GM12878 (cell line): ENCODE data around the gene PITPNM2. TPM values are rescaled to one million over a fixed set of nuclear protein-coding genes. Genes with fewer than 3 reads are reported as not detected.

ENCODE experiments used
- ATAC-seq: fragments of 200-7000 bp; cut with Tn5 transposase; 3 replicates; pipeline ENCODE4 v1.9.1; 2020; ENCODE audit warnings: mild to moderate bottlenecking, moderate library complexity
- BruUV-seq: library from RNA; stranded (reverse); fragments of 400-500 nt; replicated peaks from 2 replicates; lab custom pipeline; 2021; lab: Mats Ljungman, UMichigan
- CTCF ChIA-PET: fragments of 300-600 bp; sonication (Branson Sonifier 250); formaldehyde crosslinking; extraction: SDS; loops from one replicate; lab custom pipeline; 2021; ENCODE audit warnings: inconsistent platforms; lab: Yijun Ruan, JAX
- POLR2A ChIA-PET: fragments of 350-600 bp; formaldehyde crosslinking; extraction: SDS; loops from one replicate; lab custom pipeline; 2021; ENCODE audit warnings: inconsistent platforms; lab: Charles Lee
- RAD21 ChIA-PET: fragments of 300-600 bp; sonication (Branson Sonifier 250); formaldehyde crosslinking; loops from one replicate; lab custom pipeline; 2023; ENCODE audit warnings: antibody characterized with exemption; ENCODE audit not compliant: unreplicated experiment; lab: Charles Lee
- SMC1A ChIA-PET: fragments of 300-600 bp; sonication (Branson Sonifier 250); formaldehyde crosslinking; loops from one replicate; lab custom pipeline; 2023; ENCODE audit not compliant: unreplicated experiment, uncharacterized antibody; lab: Charles Lee
- DNase-seq: peaks from one replicate; pipeline ENCODE4 v3.0.0-alpha.2; 2011; ENCODE audit warnings: low read depth, low spot score
- FAIRE-seq: peaks from 3 replicates; lab custom pipeline; 2011; peaks lifted over from hg19 to GRCh38; lab: Jason Lieb, UNC
- H2AFZ ChIP-seq: 2 replicates; pipeline ENCODE4 v1.6.0; 2011; ENCODE audit warnings: low read depth, low read length, control low read depth; ENCODE audit not compliant: control insufficient read depth
- H3K27ac ChIP-seq: 2 replicates; pipeline ENCODE4 v1.5.1; 2011; ENCODE audit warnings: control low read depth; ENCODE audit not compliant: control insufficient read depth, insufficient read depth
- H3K27me3 ChIP-seq, 2 experiments: replicated peaks in 1 of 2; 2 replicates each; pipeline versions ENCODE4 v1.6.0 to v1.6.1; 2011; ENCODE audit warnings: low read length in 1 of 2; ENCODE audit not compliant: control insufficient read depth in 2 of 2, insufficient read depth in 2 of 2
- H3K36me3 ChIP-seq, 2 experiments: 2 replicates each; pipeline ENCODE4 v1.5.1; 2011; ENCODE audit warnings: low read length in 1 of 2; ENCODE audit not compliant: control insufficient read depth in 2 of 2, insufficient read depth in 2 of 2
- H3K4me1 ChIP-seq: 2 replicates; pipeline ENCODE4 v1.6.1; 2011; ENCODE audit warnings: mild to moderate bottlenecking, low read length, moderate library complexity, mixed read lengths; ENCODE audit not compliant: control insufficient read depth, insufficient read depth
- H3K4me2 ChIP-seq: 2 replicates; pipeline ENCODE4 v1.6.0; 2011; ENCODE audit warnings: control low read depth; ENCODE audit not compliant: control insufficient read depth, insufficient read depth
- H3K4me3 ChIP-seq: fragments of 200-600 bp; sonication (generic); 2 replicates; pipeline ENCODE4 v1.5.1; 2016
- H3K79me2 ChIP-seq: 2 replicates; pipeline ENCODE4 v1.6.0; 2011; ENCODE audit warnings: low read length; ENCODE audit not compliant: control insufficient read depth, insufficient read depth
- H3K9ac ChIP-seq: 2 replicates; pipeline ENCODE4 v1.8.0; 2011; ENCODE audit warnings: low read length, control low read depth, mixed read lengths; ENCODE audit not compliant: control insufficient read depth, insufficient read depth
- H3K9me3 ChIP-seq: replicated peaks from 3 replicates; pipeline ENCODE4 v1.5.1; 2011; ENCODE audit warnings: mild to moderate bottlenecking, low read length; ENCODE audit not compliant: control insufficient read depth, insufficient read depth
- H4K20me1 ChIP-seq: 2 replicates; pipeline ENCODE4 v1.6.0; 2011; ENCODE audit not compliant: control insufficient read depth, insufficient read depth
- FOXM1 ChIP-seq: IDR thresholded peaks from 2 replicates; pipeline ENCODE4 v1.6.1; 2012; ENCODE audit warnings: low read depth, mild to moderate bottlenecking, inconsistent platforms, low read length, moderate library complexity
- GABPA ChIP-seq: IDR thresholded peaks from 2 replicates; pipeline ENCODE4 v1.6.1; 2014; ENCODE audit warnings: antibody characterized with exemption, low read depth, mild to moderate bottlenecking, inconsistent platforms
- NR2C2 ChIP-seq: IDR thresholded peaks from 2 replicates; pipeline ENCODE4 v1.6.1; 2011; ENCODE audit warnings: borderline replicate concordance, low read depth; ENCODE audit not compliant: control insufficient read depth, insufficient read length
- NRF1 ChIP-seq: conservative IDR thresholded peaks from 2 replicates; pipeline ENCODE4 v1.6.1; 2011; ENCODE audit warnings: mild to moderate bottlenecking, low read depth, low read length, improper control_type of control experiment
- TAF1 ChIP-seq: IDR thresholded peaks from 2 replicates; pipeline ENCODE4 v1.6.1; 2011; ENCODE audit warnings: mild to moderate bottlenecking, low read depth, low read length, borderline replicate concordance
- WGBS: methylation state at CpG from one replicate; pipeline ENCODE4 v1.1.6; 2016; ENCODE audit warnings: low lambda C conversion rate; ENCODE audit not compliant: insufficient replicate concordance, insufficient coverage; ENCODE audit errors: missing lambda C conversion rate; 5-methylcytosine and 5-hydroxymethylcytosine counted together
- in situ Hi-C: fragments of 300-500 bp; cut with MboI; formaldehyde crosslinking; loops from 9 replicates; pipeline ENCODE4 v1.14.3; 2018; ENCODE audit warnings: mixed read lengths
- intact Hi-C: fragments of 100-400 bp; cut with micrococcal nuclease; formaldehyde crosslinking; loops from one replicate; pipeline ENCODE4 v1.14.2; 2022; ENCODE audit not compliant: unreplicated experiment
- polyA plus RNA-seq, 11 experiments: library from polyadenylated mRNA; depleted of rRNA in 4 of 11; unstranded in 6 of 11; stranded (reverse) in 5 of 11; fragments of >200 nt; fragmentation: Nextera tagmentation in 4 of 11; fragmentation: Illumina TruSeq in 1 of 11; extraction: Ambion mirVana in 4 of 11; extraction: Trizol in 1 of 11; gene quantifications; 1 replicate in 1 of 11; 2 replicates in 10 of 11; pipeline versions ENCODE4 v1.2.1 to v1.2.3, GENCODE V29; 2011 to 2016; ENCODE audit warnings: inconsistent platforms in 2 of 11, missing spikeins in 2 of 11, low read depth in 1 of 11
- total RNA-seq, 4 experiments: library from RNA; depleted of rRNA in 3 of 4; stranded (reverse); fragments of >200 nt in 3 of 4; fragmentation: Illumina TruSeq in 1 of 4; extraction: Trizol in 1 of 4; gene quantifications; 2 replicates each; pipeline versions ENCODE4 v1.2.1 to v1.2.3, GENCODE V29; 2013 to 2021
- TF ChIP-seq, protein P1 (sequence below): fragments of 450-650 bp; formaldehyde crosslinking; IDR thresholded peaks from 2 replicates; pipeline ENCODE4 v1.5.0; 2022; ENCODE audit warnings: mild to moderate bottlenecking, missing genetic modification characterization
- TF ChIP-seq, protein P2 (sequence below): IDR thresholded peaks from 2 replicates; pipeline ENCODE4 v1.6.1; 2012; ENCODE audit warnings: improper control_type of control experiment, low read depth, low read length; ENCODE audit not compliant: insufficient replicate concordance

Gene PITPNM2
- total and polyA plus RNA-seq, 10 of the 15 experiments (the other 5 are each of a cell fraction or from before 2014, with no cell fraction given): 0.03 to 1.0 (median 0.24) TPM; not detected in 1

DNA sequence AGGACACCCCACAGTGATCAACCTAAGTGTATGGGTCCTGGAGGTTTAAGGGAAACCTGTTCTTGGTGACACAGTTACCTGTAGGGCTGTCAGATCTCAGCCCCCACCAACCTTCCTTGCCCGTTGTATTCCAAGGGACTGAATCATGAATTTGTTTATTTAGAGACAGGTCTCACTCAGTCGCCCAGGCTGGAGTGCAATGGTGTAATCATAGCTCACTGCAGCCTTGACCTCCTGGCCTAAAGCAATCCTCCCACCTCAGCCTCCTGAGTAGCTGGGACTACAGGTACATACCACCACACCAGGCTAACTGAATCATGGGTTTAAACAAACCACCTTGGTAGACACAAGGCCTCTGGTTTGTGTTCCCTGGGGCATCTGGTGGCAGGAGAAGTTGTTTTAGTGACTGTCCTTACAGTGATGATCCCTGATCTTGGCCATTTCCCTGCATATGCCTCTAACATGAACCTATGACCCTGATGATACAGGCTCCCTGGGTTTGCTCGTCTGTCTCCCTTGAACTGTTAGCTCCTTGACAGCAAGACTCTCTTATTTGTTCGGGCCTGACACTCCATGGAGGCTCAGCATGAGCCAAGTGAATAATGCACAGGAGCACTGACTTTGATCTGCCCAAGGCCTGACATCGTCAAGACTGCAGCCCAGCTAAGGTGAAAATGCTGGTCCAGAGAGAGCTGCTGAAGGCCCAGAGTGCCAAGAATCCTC, 47.9 kb downstream of the PITPNM2 start:
- TF ChIP-seq GABPA (no peak), FOXM1 (no peak), TAF1 (no peak), NR2C2 (no peak), NRF1 (no peak)
- TF ChIP-seq, protein P1, sequence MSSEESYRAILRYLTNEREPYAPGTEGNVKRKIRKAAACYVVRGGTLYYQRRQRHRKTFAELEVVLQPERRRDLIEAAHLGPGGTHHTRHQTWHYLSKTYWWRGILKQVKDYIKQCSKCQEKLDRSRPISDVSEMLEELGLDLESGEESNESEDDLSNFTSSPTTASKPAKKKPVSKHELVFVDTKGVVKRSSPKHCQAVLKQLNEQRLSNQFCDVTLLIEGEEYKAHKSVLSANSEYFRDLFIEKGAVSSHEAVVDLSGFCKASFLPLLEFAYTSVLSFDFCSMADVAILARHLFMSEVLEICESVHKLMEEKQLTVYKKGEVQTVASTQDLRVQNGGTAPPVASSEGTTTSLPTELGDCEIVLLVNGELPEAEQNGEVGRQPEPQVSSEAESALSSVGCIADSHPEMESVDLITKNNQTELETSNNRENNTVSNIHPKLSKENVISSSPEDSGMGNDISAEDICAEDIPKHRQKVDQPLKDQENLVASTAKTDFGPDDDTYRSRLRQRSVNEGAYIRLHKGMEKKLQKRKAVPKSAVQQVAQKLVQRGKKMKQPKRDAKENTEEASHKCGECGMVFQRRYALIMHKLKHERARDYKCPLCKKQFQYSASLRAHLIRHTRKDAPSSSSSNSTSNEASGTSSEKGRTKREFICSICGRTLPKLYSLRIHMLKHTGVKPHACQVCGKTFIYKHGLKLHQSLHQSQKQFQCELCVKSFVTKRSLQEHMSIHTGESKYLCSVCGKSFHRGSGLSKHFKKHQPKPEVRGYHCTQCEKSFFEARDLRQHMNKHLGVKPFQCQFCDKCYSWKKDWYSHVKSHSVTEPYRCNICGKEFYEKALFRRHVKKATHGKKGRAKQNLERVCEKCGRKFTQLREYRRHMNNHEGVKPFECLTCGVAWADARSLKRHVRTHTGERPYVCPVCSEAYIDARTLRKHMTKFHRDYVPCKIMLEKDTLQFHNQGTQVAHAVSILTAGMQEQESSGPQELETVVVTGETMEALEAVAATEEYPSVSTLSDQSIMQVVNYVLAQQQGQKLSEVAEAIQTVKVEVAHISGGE (CRISPR knock-in tag): no peak
- TF ChIP-seq, protein P2, sequence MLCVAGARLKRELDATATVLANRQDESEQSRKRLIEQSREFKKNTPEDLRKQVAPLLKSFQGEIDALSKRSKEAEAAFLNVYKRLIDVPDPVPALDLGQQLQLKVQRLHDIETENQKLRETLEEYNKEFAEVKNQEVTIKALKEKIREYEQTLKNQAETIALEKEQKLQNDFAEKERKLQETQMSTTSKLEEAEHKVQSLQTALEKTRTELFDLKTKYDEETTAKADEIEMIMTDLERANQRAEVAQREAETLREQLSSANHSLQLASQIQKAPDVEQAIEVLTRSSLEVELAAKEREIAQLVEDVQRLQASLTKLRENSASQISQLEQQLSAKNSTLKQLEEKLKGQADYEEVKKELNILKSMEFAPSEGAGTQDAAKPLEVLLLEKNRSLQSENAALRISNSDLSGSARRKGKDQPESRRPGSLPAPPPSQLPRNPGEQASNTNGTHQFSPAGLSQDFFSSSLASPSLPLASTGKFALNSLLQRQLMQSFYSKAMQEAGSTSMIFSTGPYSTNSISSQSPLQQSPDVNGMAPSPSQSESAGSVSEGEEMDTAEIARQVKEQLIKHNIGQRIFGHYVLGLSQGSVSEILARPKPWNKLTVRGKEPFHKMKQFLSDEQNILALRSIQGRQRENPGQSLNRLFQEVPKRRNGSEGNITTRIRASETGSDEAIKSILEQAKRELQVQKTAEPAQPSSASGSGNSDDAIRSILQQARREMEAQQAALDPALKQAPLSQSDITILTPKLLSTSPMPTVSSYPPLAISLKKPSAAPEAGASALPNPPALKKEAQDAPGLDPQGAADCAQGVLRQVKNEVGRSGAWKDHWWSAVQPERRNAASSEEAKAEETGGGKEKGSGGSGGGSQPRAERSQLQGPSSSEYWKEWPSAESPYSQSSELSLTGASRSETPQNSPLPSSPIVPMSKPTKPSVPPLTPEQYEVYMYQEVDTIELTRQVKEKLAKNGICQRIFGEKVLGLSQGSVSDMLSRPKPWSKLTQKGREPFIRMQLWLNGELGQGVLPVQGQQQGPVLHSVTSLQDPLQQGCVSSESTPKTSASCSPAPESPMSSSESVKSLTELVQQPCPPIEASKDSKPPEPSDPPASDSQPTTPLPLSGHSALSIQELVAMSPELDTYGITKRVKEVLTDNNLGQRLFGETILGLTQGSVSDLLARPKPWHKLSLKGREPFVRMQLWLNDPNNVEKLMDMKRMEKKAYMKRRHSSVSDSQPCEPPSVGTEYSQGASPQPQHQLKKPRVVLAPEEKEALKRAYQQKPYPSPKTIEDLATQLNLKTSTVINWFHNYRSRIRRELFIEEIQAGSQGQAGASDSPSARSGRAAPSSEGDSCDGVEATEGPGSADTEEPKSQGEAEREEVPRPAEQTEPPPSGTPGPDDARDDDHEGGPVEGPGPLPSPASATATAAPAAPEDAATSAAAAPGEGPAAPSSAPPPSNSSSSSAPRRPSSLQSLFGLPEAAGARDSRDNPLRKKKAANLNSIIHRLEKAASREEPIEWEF: no peak
- ChIA-PET SMC1A (no interaction called here), CTCF (no interaction called here), RAD21 (no interaction called here), POLR2A (no interaction called here)
- in situ Hi-C loops (no loop called here), intact Hi-C loops (no loop called here)
- no peak overlapping the region for H3K9ac ChIP-seq
- FAIRE-seq (no peak), DNase-seq (no peak), ATAC-seq (no peak)
- no peak overlapping the region for H3K4me2 ChIP-seq
- H3K36me3 ChIP-seq: no peaks in the 10 kb centered on the region
- H3K27ac ChIP-seq: no peak overlapping the region
- WGBS: 53% methylated on average over 5 of the region's 5 CpGs
- peaks cover 9% of the 10 kb centered on the region for H3K4me1 ChIP-seq
- no peaks in the 10 kb centered on the region for H3K9me3 ChIP-seq
- no peaks in the 10 kb centered on the region for H4K20me1 ChIP-seq
- no peaks in the 10 kb centered on the region; a peak in 1 of 4 replicates for H3K27me3 ChIP-seq
- no peak overlapping the region for H2AFZ ChIP-seq
- no TSS peak for BruUV-seq
- no peak overlapping the region for H3K4me3 ChIP-seq
- H3K79me2 ChIP-seq: no peaks in the 10 kb centered on the region
